Smooth muscle cell (in vitro differentiated cells): ENCODE data around the gene P3H1. TPM values are rescaled to one million over a fixed set of nuclear protein-coding genes. Genes with fewer than 3 reads are reported as not detected.

Source experiments
- DNase-seq: peaks from one replicate; lab custom pipeline; 2025; ENCODE audit not compliant: unreplicated experiment; lab: John Stamatoyannopoulos, UW
- H2AFZ ChIP-seq: fragments of 200-600 bp; sonication (generic); 2 replicates; pipeline ENCODE4 v1.6.0; 2016; ENCODE audit warnings: antibody characterized with exemption, low read depth, mild to moderate bottlenecking
- H3F3A ChIP-seq: fragments of 200-600 bp; sonication (generic); 2 replicates; pipeline ENCODE4 v1.6.0; 2017; ENCODE audit warnings: antibody characterized with exemption, low read depth
- H3K27ac ChIP-seq: fragments of 200-600 bp; sonication (generic); 2 replicates; pipeline ENCODE4 v1.5.1; 2016; ENCODE audit warnings: low read depth, mild to moderate bottlenecking
- H3K27me3 ChIP-seq: fragments of 200-600 bp; sonication (generic); 2 replicates; pipeline ENCODE4 v1.6.1; 2016; ENCODE audit warnings: low read depth, mild to moderate bottlenecking
- H3K36me3 ChIP-seq: fragments of 200-600 bp; sonication (generic); 2 replicates; pipeline ENCODE4 v1.5.1; 2016; ENCODE audit warnings: low read depth
- H3K4me1 ChIP-seq: fragments of 200-600 bp; sonication (generic); 2 replicates; pipeline ENCODE4 v1.5.1; 2016; ENCODE audit warnings: low read depth
- H3K4me2 ChIP-seq: fragments of 200-600 bp; sonication (generic); 2 replicates; pipeline ENCODE4 v1.6.0; 2016; ENCODE audit warnings: mild to moderate bottlenecking
- H3K4me3 ChIP-seq: fragments of 200-600 bp; sonication (generic); 2 replicates; pipeline ENCODE4 v1.5.1; 2016; ENCODE audit warnings: mild to moderate bottlenecking
- H3K79me2 ChIP-seq: fragments of 200-600 bp; sonication (generic); 2 replicates; pipeline ENCODE4 v1.6.0; 2016; ENCODE audit warnings: low read depth, mild to moderate bottlenecking
- H3K9ac ChIP-seq: fragments of 200-600 bp; sonication (generic); 2 replicates; pipeline ENCODE4 v1.6.0; 2016; ENCODE audit warnings: low read depth
- H3K9me3 ChIP-seq: fragments of 200-600 bp; sonication (generic); replicated peaks from 2 replicates; pipeline ENCODE4 v1.5.1; 2016; ENCODE audit warnings: low read depth
- H4K20me1 ChIP-seq: fragments of 200-600 bp; sonication (generic); 2 replicates; pipeline ENCODE4 v1.6.0; 2016; ENCODE audit warnings: low read depth
- WGBS: methylation state at CpG from one replicate; pipeline ENCODE4 v1.1.7; 2016; ENCODE audit warnings: low lambda C conversion rate; 5-methylcytosine and 5-hydroxymethylcytosine counted together
- polyA plus RNA-seq: library from polyadenylated mRNA; unstranded; fragments of >200 nt; fragmentation: Nextera tagmentation; extraction: Ambion mirVana; gene quantifications from 2 replicates; pipeline ENCODE4 v1.2.1, GENCODE V29; 2016
- total RNA-seq: library from RNA; depleted of rRNA; stranded (reverse); fragments of >200 nt; gene quantifications from 2 replicates; pipeline ENCODE4 v1.2.3, GENCODE V29; 2014
- TF ChIP-seq, protein P1 (sequence below): fragments of 200-600 bp; sonication (generic); IDR thresholded peaks from 2 replicates; pipeline ENCODE4 v1.5.1; 2017; ENCODE audit warnings: borderline replicate concordance, mild to moderate bottlenecking, antibody characterized with exemption; ENCODE audit not compliant: insufficient read depth, poor library complexity, severe bottlenecking

The P3H1 gene
- total and polyA plus RNA-seq, 2 experiments from 2014 or later: 256 to 535 TPM

DNA sequence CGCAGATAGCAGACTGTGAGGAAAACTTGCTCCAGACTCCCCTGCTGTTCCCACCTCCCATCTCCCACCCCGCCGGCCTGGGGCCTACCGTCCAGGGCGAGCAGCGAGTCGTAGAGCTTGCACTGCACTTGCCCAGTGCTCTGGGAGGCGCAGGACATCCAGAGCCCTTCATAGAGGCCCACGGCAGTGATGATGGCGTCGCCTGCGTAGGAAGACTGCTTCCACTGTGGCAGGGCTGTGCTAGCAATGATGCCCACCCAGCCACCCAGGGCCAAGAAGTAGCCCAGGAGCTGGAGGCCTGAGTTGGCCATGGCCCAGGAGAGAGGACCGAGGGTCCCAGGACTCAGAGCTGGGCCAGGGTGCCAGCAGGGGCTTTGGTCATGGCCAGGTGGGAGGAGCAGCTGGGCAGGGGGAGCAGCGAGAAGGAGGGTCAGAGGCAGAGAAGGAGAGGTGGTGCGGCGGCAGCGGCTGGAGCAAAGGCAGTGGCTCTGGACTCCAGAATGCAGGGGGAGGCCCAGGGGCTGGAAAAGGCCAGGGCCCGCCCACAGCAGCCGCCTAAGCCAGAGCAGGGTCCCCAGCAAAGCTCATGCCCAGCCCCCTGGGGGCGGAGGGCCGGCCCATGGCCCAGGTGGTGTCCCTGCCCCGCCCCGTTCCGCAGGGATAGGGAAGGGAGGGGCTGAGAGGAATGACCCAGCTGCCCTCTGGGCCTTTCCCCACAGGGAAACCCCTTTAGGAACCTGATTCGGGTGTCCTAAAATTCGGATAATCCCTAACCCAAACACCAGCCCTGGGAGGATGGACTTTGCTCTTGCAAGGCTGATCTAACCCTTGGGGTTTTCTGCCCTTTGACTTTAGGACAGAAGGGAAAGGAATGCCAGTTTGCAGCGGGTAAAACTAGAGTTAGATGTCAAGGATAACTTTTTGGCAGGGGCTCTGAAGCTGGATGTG is 26.8 kb downstream of the P3H1 start, which contains the start of gene CLDN19:
Gene CLDN19 (minus strand): TSS at position 484 of the 948 bp plus-strand sequence. CDS start 173 bp downstream, at position 311.
- peaks cover 16% of the 10 kb centered on the region for H3K4me1 ChIP-seq
- H3K4me3 ChIP-seq: no peak within 1 kb of the TSS
- no peaks in the 10 kb centered on the region for H3K36me3 ChIP-seq
- no peaks in the 10 kb centered on the region for H4K20me1 ChIP-seq
- H2AFZ ChIP-seq: peak within 1 kb of the TSS; percentile 59
- H3K9me3 ChIP-seq: no peaks in the 10 kb centered on the region
- no peak within 1 kb of the TSS for H3K9ac ChIP-seq
- TF ChIP-seq, protein P1, sequence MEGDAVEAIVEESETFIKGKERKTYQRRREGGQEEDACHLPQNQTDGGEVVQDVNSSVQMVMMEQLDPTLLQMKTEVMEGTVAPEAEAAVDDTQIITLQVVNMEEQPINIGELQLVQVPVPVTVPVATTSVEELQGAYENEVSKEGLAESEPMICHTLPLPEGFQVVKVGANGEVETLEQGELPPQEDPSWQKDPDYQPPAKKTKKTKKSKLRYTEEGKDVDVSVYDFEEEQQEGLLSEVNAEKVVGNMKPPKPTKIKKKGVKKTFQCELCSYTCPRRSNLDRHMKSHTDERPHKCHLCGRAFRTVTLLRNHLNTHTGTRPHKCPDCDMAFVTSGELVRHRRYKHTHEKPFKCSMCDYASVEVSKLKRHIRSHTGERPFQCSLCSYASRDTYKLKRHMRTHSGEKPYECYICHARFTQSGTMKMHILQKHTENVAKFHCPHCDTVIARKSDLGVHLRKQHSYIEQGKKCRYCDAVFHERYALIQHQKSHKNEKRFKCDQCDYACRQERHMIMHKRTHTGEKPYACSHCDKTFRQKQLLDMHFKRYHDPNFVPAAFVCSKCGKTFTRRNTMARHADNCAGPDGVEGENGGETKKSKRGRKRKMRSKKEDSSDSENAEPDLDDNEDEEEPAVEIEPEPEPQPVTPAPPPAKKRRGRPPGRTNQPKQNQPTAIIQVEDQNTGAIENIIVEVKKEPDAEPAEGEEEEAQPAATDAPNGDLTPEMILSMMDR: no peak
- no peaks in the 10 kb centered on the region for H3K79me2 ChIP-seq
- H3K27ac ChIP-seq: no peak within 1 kb of the TSS
- DNase-seq: no peak
- WGBS: 44% methylated on average over 27 of the region's 27 CpGs
- peaks cover 20% of the 10 kb centered on the region for H3F3A ChIP-seq
- no peaks in the 10 kb centered on the region for H3K27me3 ChIP-seq
- peak within 1 kb of the TSS; percentile 80 for H3K4me2 ChIP-seq

DNA sequence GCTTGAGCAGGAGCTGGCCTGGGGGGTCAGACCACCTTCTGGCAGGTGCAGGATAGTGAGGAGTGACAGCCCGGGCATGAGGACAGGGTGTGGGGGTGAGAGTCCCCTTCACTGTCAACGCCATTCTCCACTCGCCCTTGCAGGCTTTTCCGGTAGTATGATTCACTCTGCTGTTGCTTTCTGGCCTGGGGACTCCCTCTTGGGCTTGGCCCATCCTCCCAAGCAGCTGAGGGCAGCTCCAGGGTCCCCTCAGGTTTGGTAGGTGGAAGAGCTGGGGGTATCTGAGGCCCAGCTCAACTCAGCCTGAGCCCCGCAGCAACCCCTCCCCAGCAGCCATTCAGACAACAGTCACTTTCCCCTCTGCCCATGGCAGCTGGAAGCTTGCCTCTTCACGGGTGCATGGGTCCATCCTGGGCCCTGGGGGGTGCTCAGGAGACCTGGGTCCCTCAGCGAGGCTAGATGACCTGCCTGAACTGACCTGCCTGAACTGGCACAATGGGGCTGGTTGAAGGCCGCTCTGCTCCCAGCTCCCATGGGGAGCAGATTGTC is 28.1 kb downstream of the P3H1 start:
- no peaks in the 10 kb centered on the region for H3K36me3 ChIP-seq
- no peaks in the 10 kb centered on the region for H4K20me1 ChIP-seq
- H3K27ac ChIP-seq: no peak overlapping the region
- DNase-seq: no peak
- no peaks in the 10 kb centered on the region for H3K79me2 ChIP-seq
- H3K27me3 ChIP-seq: no peaks in the 10 kb centered on the region
- H2AFZ ChIP-seq: no peak overlapping the region
- H3K4me3 ChIP-seq: no peak overlapping the region
- no peak overlapping the region for H3K4me2 ChIP-seq
- no peak overlapping the region for H3K9ac ChIP-seq
- H3K4me1 ChIP-seq: peaks cover 16% of the 10 kb centered on the region
- 81% methylated on average over 8 of the region's 8 CpGs for WGBS
- no peaks in the 10 kb centered on the region for H3K9me3 ChIP-seq
- TF ChIP-seq, protein P1: no peak
- H3F3A ChIP-seq: peaks cover 15% of the 10 kb centered on the region

DNA sequence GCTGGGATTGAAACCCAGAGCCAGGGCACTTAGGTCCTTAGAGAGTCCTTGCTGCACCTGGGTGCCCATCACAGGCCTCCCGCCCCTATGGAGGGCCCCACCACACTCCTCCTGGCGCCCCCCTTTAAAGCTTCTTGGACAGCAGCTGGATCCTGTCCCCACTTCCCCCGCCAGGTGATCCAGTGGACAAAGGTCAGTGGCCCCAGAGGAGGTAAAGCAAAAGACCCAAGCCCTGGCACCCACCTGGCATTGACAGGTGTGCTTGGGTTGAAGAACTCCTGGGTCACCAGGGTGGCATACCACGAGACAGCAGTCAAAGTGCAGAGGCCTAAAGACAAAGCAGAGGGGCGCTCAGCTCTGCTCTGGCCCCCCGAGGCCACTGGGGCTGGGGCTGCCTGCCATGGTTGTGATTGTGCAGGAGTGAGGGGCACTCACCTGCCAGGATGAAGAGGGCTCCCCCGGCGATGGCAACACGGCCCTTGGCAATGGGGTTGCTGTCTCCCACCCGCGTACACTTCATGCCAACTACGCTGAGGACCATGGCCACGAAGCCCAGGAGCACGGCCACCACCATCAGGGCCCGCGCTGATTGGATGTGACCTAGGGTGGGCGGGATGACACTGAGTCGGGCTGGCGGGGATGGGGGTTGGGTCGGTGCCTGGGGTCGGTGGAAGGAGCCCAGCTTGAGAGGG is 28.7 kb downstream of the P3H1 start:
- H3K27ac ChIP-seq: no peak overlapping the region
- H3K9me3 ChIP-seq: no peaks in the 10 kb centered on the region
- no peak overlapping the region for H3K4me2 ChIP-seq
- TF ChIP-seq, protein P1: no peak
- H4K20me1 ChIP-seq: no peaks in the 10 kb centered on the region
- 92% methylated on average over 21 of the region's 21 CpGs for WGBS
- peaks cover 9% of the 10 kb centered on the region for H3F3A ChIP-seq
- no peak for DNase-seq
- no peaks in the 10 kb centered on the region for H3K36me3 ChIP-seq
- H3K9ac ChIP-seq: no peak overlapping the region
- H2AFZ ChIP-seq: no peak overlapping the region
- H3K79me2 ChIP-seq: no peaks in the 10 kb centered on the region
- no peak overlapping the region for H3K4me3 ChIP-seq
- H3K4me1 ChIP-seq: peaks cover 16% of the 10 kb centered on the region
- H3K27me3 ChIP-seq: no peaks in the 10 kb centered on the region
